ENCODE measurements around the gene TBC1D24.

TBC1D24 gene

DNA sequence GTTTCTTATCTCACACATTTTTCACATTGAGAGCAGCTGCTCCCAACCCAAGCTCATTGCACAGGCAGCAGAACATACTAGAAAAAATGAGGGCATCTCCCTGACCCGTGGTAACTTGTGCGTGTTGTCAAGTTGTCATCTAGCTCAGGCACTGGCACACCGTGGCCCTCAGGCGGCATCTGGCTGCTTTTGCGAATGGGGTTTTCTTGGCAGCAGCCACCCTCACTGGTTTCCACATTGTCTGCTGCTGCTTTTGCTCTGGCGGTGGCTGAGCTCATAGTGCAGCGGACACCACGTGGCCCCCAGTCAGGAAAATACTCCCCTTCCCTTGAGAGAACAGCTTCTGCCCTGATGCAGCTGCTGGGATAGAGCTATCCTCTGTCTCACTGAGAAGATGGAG lies 24.4 kb upstream of the TBC1D24 start:
- no peak overlapping the region for H3K4me3 ChIP-seq (ENCODE audit: low read length in 2 of 2)
- no peak overlapping the region for H3K9ac ChIP-seq (ENCODE audit: low read length in 2 of 2)
- peaks cover 2% of the 10 kb centered on the region for H3K4me1 ChIP-seq (ENCODE audit: control insufficient read depth, insufficient read depth, low read length)
- no peak overlapping the region for H3K27ac ChIP-seq (ENCODE audit: low read length)
- no peaks in the 10 kb centered on the region for H3K27me3 ChIP-seq (ENCODE audit: control insufficient read depth in 1 of 2, insufficient read depth in 2 of 2, low read length in 2 of 2)
- H3K36me3 ChIP-seq (ENCODE audit: control insufficient read depth in 2 of 2, insufficient read depth in 2 of 2, low read length in 2 of 2) = peaks cover 2 to 15% of the 10 kb centered on the region in 2 donors
- no peaks in the 10 kb centered on the region for H3K9me3 ChIP-seq (ENCODE audit: control insufficient read depth in 2 of 2, low read length in 2 of 2)

DNA sequence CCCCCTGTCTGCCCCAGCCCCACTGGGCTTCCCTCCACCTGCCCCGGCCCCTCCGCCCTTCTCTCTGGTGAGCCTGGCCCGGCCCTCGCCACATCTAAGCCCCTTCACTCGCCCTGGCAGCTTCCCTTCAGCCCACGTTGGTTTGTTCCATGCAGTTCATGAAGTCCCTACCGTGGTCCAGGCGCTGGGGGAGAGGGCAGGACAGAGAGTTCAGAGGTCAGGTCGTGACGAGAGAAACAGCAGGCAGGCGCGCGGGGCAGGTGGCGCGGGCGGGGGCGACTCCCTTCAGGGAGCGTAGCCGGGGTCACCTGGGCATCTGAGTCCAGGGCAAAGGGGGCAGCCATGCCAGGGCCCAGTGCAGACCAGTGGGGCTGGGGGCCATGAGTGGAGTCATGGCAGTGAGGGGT lies 23.9 kb upstream of the TBC1D24 start:
- H3K9me3 ChIP-seq (ENCODE audit: control insufficient read depth in 2 of 2, low read length in 2 of 2) = no peaks in the 10 kb centered on the region
- no peak overlapping the region for H3K27ac ChIP-seq (ENCODE audit: low read length)
- peaks cover 2 to 15% of the 10 kb centered on the region in 2 donors for H3K36me3 ChIP-seq (ENCODE audit: control insufficient read depth in 2 of 2, insufficient read depth in 2 of 2, low read length in 2 of 2)
- H3K27me3 ChIP-seq (ENCODE audit: control insufficient read depth in 1 of 2, insufficient read depth in 2 of 2, low read length in 2 of 2) = no peaks in the 10 kb centered on the region
- no peak overlapping the region for H3K9ac ChIP-seq (ENCODE audit: low read length in 2 of 2)
- peaks cover 2% of the 10 kb centered on the region for H3K4me1 ChIP-seq (ENCODE audit: control insufficient read depth, insufficient read depth, low read length)
- H3K4me3 ChIP-seq (ENCODE audit: low read length in 2 of 2) = no peak overlapping the region

DNA sequence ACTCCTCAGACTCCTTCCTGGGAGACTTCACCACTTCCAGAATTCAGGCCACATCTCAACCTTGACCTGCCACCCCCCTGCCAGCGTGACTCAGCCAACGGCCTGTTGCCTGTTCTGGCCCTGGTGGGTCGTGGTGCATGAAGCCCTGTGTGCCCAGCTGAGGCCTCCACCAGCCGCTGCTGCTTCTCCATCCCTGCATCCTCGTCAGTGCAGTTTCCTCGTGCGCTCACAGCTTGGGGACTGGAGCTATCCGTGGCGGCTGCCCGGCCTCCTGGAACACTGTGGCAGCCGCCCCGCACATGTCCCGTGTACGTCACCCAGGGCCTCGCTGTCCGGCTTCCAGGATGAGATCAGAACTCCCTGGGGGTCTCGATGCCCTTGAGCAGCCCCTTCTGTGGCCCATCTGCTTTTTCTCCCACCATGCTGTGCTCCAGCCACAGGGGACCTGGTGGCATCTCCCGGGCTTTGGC lies 23.0 kb upstream of the TBC1D24 start:
- Histone ChIP-seq H3K27ac (ENCODE audit: low read length) (no peak overlapping the region), H3K36me3 (ENCODE audit: control insufficient read depth in 2 of 2, insufficient read depth in 2 of 2, low read length in 2 of 2) (peaks cover 0 to 11% of the 10 kb centered on the region in 2 donors), H3K4me3 (ENCODE audit: low read length in 2 of 2) (no peak overlapping the region), H3K9me3 (ENCODE audit: control insufficient read depth in 2 of 2, low read length in 2 of 2) (no peaks in the 10 kb centered on the region), H3K27me3 (ENCODE audit: control insufficient read depth in 1 of 2, insufficient read depth in 2 of 2, low read length in 2 of 2) (no peaks in the 10 kb centered on the region), H3K9ac (ENCODE audit: low read length in 2 of 2) (no peak overlapping the region), H3K4me1 (ENCODE audit: control insufficient read depth, insufficient read depth, low read length) (peaks cover 2% of the 10 kb centered on the region)

- Histone ChIP-seq H3K4me1 (ENCODE audit: control insufficient read depth, insufficient read depth, low read length) (peaks cover 2% of the 10 kb centered on the region), H3K4me3 (ENCODE audit: low read length in 2 of 2) (no peak overlapping the region), H3K9ac (ENCODE audit: low read length in 2 of 2) (no peak overlapping the region), H3K27ac (ENCODE audit: low read length) (no peak overlapping the region), H3K9me3 (ENCODE audit: control insufficient read depth in 2 of 2, low read length in 2 of 2) (no peaks in the 10 kb centered on the region), H3K36me3 (ENCODE audit: control insufficient read depth in 2 of 2, insufficient read depth in 2 of 2, low read length in 2 of 2) (peaks cover 0 to 12% of the 10 kb centered on the region in 2 donors), H3K27me3 (ENCODE audit: control insufficient read depth in 1 of 2, insufficient read depth in 2 of 2, low read length in 2 of 2) (no peaks in the 10 kb centered on the region)
These were observed 22.3 kb upstream of the TBC1D24 start for GRCh38 chr16:2452650-2453049.

- Histone ChIP-seq H3K9me3 (ENCODE audit: control insufficient read depth in 2 of 2, low read length in 2 of 2) (no peaks in the 10 kb centered on the region), H3K27me3 (ENCODE audit: control insufficient read depth in 1 of 2, insufficient read depth in 2 of 2, low read length in 2 of 2) (no peaks in the 10 kb centered on the region), H3K4me3 (ENCODE audit: low read length in 2 of 2) (no peak overlapping the region), H3K36me3 (ENCODE audit: control insufficient read depth in 2 of 2, insufficient read depth in 2 of 2, low read length in 2 of 2) (peaks cover 0 to 5% of the 10 kb centered on the region in 2 donors), H3K9ac (ENCODE audit: low read length in 2 of 2) (no peak overlapping the region), H3K4me1 (ENCODE audit: control insufficient read depth, insufficient read depth, low read length) (peaks cover 14% of the 10 kb centered on the region), H3K27ac (ENCODE audit: low read length) (no peak overlapping the region)
These were observed 19.7 kb upstream of the TBC1D24 start for GRCh38 chr16:2455081-2455845.

GRCh38 chr16:2456551-2457153 lies 18.3 kb upstream of the TBC1D24 start:
- peaks cover 0 to 5% of the 10 kb centered on the region in 2 donors for H3K36me3 ChIP-seq (ENCODE audit: control insufficient read depth in 2 of 2, insufficient read depth in 2 of 2, low read length in 2 of 2)
- no peaks in the 10 kb centered on the region for H3K9me3 ChIP-seq (ENCODE audit: control insufficient read depth in 2 of 2, low read length in 2 of 2)
- H3K4me3 ChIP-seq (ENCODE audit: low read length in 2 of 2) = no peak overlapping the region
- H3K4me1 ChIP-seq (ENCODE audit: control insufficient read depth, insufficient read depth, low read length) = peaks cover 16% of the 10 kb centered on the region
- H3K9ac ChIP-seq (ENCODE audit: low read length in 2 of 2) = no peak overlapping the region
- H3K27ac ChIP-seq (ENCODE audit: low read length) = no peak overlapping the region
- H3K27me3 ChIP-seq (ENCODE audit: control insufficient read depth in 1 of 2, insufficient read depth in 2 of 2, low read length in 2 of 2) = no peaks in the 10 kb centered on the region

- Histone ChIP-seq H3K36me3 (ENCODE audit: control insufficient read depth in 2 of 2, insufficient read depth in 2 of 2, low read length in 2 of 2) (peaks cover 0 to 5% of the 10 kb centered on the region in 2 donors), H3K9me3 (ENCODE audit: control insufficient read depth in 2 of 2, low read length in 2 of 2) (no peaks in the 10 kb centered on the region), H3K9ac (ENCODE audit: low read length in 2 of 2) (no peak overlapping the region), H3K27me3 (ENCODE audit: control insufficient read depth in 1 of 2, insufficient read depth in 2 of 2, low read length in 2 of 2) (no peaks in the 10 kb centered on the region), H3K4me3 (ENCODE audit: low read length in 2 of 2) (no peak overlapping the region), H3K27ac (ENCODE audit: low read length) (no peak overlapping the region), H3K4me1 (ENCODE audit: control insufficient read depth, insufficient read depth, low read length) (peaks cover 16% of the 10 kb centered on the region)
These were observed 17.7 kb upstream of the TBC1D24 start for GRCh38 chr16:2457267-2457666.

GRCh38 chr16:2457946-2458345 lies 17.0 kb upstream of the TBC1D24 start:
- Histone ChIP-seq H3K4me3 (ENCODE audit: low read length in 2 of 2) (no peak overlapping the region), H3K9me3 (ENCODE audit: control insufficient read depth in 2 of 2, low read length in 2 of 2) (no peaks in the 10 kb centered on the region), H3K4me1 (ENCODE audit: control insufficient read depth, insufficient read depth, low read length) (peaks cover 16% of the 10 kb centered on the region), H3K9ac (ENCODE audit: low read length in 2 of 2) (no peak overlapping the region), H3K27me3 (ENCODE audit: control insufficient read depth in 1 of 2, insufficient read depth in 2 of 2, low read length in 2 of 2) (no peaks in the 10 kb centered on the region), H3K36me3 (ENCODE audit: control insufficient read depth in 2 of 2, insufficient read depth in 2 of 2, low read length in 2 of 2) (peaks cover 0 to 5% of the 10 kb centered on the region in 2 donors), H3K27ac (ENCODE audit: low read length) (no peak overlapping the region)

- no peaks in the 10 kb centered on the region for H3K27me3 ChIP-seq (ENCODE audit: control insufficient read depth in 1 of 2, insufficient read depth in 2 of 2, low read length in 2 of 2)
- no peaks in the 10 kb centered on the region for H3K9me3 ChIP-seq (ENCODE audit: control insufficient read depth in 2 of 2, low read length in 2 of 2)
- H3K36me3 ChIP-seq (ENCODE audit: control insufficient read depth in 2 of 2, insufficient read depth in 2 of 2, low read length in 2 of 2) = peaks cover 0 to 5% of the 10 kb centered on the region in 2 donors
- H3K4me3 ChIP-seq (ENCODE audit: low read length in 2 of 2) = peak overlapping the region; percentile 63 to 83
- H3K4me1 ChIP-seq (ENCODE audit: control insufficient read depth, insufficient read depth, low read length) = peaks cover 16% of the 10 kb centered on the region
- H3K27ac ChIP-seq (ENCODE audit: low read length) = no peak overlapping the region
- peak overlapping the region; percentile 50 to 72 for H3K9ac ChIP-seq (ENCODE audit: low read length in 2 of 2)
These were observed 15.9 kb upstream of the TBC1D24 start for GRCh38 chr16:2458887-2459646.

- Histone ChIP-seq H3K9ac (ENCODE audit: low read length in 2 of 2) (peak within 1 kb of the TSS; percentile 50 to 72), H3K27ac (ENCODE audit: low read length) (no peak within 1 kb of the TSS)
These were observed 15.1 kb upstream of the TBC1D24 start, which contains the start of gene TEDC2 for GRCh38 chr16:2459647-2460390. TEDC2 (plus strand) TSS chr16:2460109; CDS start chr16:2460145, 36 bp downstream.

More at GRCh38 chr16:2459647-2460390, 15.1 kb upstream of the TBC1D24 start, which contains the start of gene TEDC2:
- Histone ChIP-seq H3K4me1 (ENCODE audit: control insufficient read depth, insufficient read depth, low read length) (peaks cover 16% of the 10 kb centered on the region), H3K9me3 (ENCODE audit: control insufficient read depth in 2 of 2, low read length in 2 of 2) (no peaks in the 10 kb centered on the region), H3K4me3 (ENCODE audit: low read length in 2 of 2) (peak within 1 kb of the TSS; percentile 63 to 83), H3K27me3 (ENCODE audit: control insufficient read depth in 1 of 2, insufficient read depth in 2 of 2, low read length in 2 of 2) (no peaks in the 10 kb centered on the region), H3K36me3 (ENCODE audit: control insufficient read depth in 2 of 2, insufficient read depth in 2 of 2, low read length in 2 of 2) (peaks cover 0 to 5% of the 10 kb centered on the region in 2 donors)
